Cardiac fibroblast (primary cell): Measurements from ENCODE around the gene OTX2.

Experiments used
- DNase-seq, 2 donors: peaks; one replicate each; pipeline versions ENCODE4 v3.0.0 to v3.0.0-alpha.2; 2010; ENCODE audit warnings: low read depth in 2 of 2
- H3K4me3 ChIP-seq, 2 donors: replicated peaks in 1 of 2; 1 replicate in 1 of 2; 2 replicates in 1 of 2; pipeline ENCODE4 v1.5.1; 2011; ENCODE audit warnings: low read depth in 2 of 2, low read length in 2 of 2, mild to moderate bottlenecking in 2 of 2, moderate library complexity in 1 of 2
- CTCF ChIP-seq: IDR thresholded peaks from one replicate; pipeline ENCODE4 v1.5.1; 2011; ENCODE audit warnings: low read depth, mild to moderate bottlenecking, low read length, inconsistent platforms

OTX2 gene

GRCh38 chr14:56813143-56813551 is 2.9 kb upstream of the OTX2 start:
- no peak for TF ChIP-seq CTCF
- DNase-seq: no peak
- H3K4me3 ChIP-seq: no peak overlapping the region

DNA sequence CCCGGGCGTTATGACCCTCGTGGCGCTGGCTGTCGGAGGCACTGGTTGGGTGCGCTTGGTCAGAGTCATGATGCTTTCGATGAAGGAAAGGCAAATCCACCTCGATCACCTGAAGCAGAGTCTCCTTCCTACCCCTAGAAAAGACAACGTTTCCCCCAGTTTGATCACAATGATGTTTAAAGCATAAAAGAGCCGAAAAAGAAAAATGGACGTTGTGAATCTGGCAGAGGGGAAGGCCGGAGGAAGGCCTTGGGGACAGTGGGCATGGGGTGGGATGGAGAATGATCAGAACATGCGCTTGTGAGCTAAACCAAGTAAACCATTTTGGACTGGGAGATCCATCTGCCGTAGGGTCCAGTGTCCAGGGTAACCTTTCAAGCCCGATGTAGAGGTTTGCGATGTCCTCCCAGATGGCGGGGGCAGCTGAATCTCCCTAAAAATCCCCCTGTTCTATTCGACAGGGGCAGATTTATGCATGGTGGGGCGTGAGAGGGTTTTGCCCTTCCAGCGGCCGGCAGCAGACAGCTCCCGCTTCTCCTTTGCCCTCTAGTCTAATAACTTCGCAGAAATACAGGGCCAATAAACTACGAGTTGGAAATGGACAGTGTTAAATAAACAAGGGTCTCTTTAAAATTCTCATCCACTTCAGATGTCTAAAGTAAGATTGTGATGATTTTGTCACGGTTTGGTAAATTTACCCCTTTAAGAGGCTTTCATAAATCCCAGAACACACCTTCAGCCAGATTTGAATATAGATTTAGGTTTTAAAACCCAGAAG is 2.3 kb upstream of the OTX2 start:
- H3K4me3 ChIP-seq: no peak overlapping the region
- no peak for TF ChIP-seq CTCF
- no peak for DNase-seq

DNA sequence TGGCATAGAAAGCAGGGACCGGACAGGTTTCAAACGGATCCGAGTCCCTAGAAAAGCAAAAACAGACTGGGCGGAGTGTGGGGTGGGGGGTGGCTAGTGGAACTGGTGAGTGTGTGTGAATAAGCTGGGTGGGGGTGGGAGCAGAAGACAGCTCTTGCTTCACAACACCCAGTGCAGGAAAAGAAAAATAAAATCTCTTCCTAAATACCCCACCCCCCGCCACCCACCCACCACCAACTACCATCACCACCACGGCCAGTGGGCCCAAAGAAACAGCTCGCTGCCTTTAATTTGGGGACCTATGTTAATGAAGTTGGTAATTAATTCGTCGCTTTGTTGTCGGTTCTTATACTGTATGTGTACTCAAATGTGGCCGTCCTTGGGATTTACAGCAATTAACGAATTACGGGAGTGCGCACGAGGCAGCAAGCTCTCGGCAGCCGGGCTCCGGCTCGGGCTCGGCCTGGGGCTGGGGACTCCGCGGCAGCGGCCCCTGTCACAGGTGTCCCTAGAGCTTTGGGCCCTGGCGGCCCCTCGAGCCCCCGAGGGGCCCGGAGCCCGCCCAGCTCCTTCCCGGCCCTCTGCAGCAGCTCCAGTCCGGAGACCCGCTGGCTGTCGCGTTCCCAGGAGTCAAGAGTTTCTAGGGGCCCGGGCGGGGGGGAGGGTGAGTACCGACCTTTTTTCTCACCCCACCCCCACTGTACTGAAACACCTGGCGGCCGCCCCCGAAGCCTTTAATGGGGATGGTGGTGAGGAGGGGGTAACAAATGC is 1.5 kb upstream of the OTX2 start:
- no peak for TF ChIP-seq CTCF
- H3K4me3 ChIP-seq: no peak overlapping the region
- no peak for DNase-seq

GRCh38 chr14:56810836-56811592 is 735 bp upstream of the OTX2 start:
- no peak overlapping the region for H3K4me3 ChIP-seq
- TF ChIP-seq CTCF: no peak
- DNase-seq: no peak

GRCh38 chr14:56809270-56810146 is 771 bp downstream of the OTX2 start:
- no peak for TF ChIP-seq CTCF
- H3K4me3 ChIP-seq: no peak overlapping the region
- DNase-seq: no peak
